ENCODE results near the gene CELSR3. TPM values are rescaled to one million over a fixed set of nuclear protein-coding genes. Genes with fewer than 3 reads are reported as not detected.

Gene CELSR3
- total RNA-seq, 1 donor = 0.81 TPM

DNA sequence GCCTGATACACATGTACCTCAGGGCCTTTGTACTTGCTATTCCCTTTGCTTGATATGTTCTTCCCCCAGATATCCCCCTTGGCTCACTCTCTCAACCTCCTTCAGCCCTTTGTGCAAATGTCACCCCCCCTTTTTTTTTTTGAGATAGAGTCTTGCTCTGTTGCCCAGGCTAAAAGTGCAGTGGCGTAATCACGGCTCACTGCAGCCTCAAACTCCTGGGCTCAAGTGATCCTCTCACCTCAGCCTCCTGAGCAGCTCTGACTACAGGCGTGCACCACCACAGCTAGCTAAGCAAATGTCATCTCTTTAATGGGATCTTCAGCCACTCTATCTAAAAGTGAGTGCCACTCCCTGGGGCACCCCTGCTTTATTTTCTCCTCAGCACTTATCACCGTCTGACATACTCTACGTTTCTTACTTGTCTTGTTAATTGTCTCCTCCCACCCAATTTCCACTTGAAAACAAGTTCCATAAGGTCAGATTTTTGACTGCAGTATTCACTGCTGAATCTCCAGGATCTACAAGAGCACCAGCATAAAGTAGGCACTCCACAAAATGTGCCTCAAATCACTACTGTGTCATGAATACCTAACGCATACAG is 39.7 kb upstream of the CELSR3 start:
- TF ChIP-seq, protein P1, sequence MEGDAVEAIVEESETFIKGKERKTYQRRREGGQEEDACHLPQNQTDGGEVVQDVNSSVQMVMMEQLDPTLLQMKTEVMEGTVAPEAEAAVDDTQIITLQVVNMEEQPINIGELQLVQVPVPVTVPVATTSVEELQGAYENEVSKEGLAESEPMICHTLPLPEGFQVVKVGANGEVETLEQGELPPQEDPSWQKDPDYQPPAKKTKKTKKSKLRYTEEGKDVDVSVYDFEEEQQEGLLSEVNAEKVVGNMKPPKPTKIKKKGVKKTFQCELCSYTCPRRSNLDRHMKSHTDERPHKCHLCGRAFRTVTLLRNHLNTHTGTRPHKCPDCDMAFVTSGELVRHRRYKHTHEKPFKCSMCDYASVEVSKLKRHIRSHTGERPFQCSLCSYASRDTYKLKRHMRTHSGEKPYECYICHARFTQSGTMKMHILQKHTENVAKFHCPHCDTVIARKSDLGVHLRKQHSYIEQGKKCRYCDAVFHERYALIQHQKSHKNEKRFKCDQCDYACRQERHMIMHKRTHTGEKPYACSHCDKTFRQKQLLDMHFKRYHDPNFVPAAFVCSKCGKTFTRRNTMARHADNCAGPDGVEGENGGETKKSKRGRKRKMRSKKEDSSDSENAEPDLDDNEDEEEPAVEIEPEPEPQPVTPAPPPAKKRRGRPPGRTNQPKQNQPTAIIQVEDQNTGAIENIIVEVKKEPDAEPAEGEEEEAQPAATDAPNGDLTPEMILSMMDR (IDR thresholded peaks at IDR 0.05; ENCODE audit: insufficient read depth, low read length) = no peak
- DNase-seq (ENCODE audit: low read depth) = no peak
- no peak overlapping the region for H3K4me3 ChIP-seq (ENCODE audit: low read depth, low read length)

DNA sequence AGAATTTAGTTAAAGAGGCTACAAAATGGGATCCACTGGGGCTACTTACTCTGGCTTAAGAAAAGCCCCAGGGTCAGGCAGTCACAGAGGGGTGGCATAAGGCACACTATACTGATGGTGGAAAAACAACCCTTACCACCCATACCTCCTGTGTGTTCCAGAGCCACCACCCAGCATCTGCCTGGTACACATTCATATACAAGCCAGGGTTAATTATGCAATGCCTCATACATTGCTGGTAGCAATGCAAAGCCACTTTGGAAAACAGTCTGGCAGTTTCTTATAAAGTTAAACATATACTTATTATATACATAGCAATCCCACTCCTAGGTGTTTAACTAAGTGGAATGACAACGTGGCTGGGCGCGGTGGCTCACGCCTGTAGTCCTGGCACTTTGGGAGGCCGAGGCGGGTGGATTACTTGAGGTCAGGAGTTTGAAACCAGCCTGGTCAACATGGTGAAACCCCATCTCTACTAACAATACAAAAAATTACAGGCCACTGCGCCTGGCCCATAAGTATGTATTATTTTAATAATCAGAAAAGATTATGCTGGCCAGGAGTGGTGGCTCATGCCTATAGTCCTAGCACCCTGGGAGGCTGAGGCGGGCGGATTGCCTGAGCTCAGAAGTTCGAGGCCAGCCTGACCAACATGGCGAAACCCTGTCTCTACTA is 38.2 kb upstream of the CELSR3 start:
- TF ChIP-seq, protein P1 (IDR thresholded peaks at IDR 0.05; ENCODE audit: insufficient read depth, low read length) = no peak
- DNase-seq (ENCODE audit: low read depth) = no peak
- no peak overlapping the region for H3K4me3 ChIP-seq (ENCODE audit: low read depth, low read length)

DNA sequence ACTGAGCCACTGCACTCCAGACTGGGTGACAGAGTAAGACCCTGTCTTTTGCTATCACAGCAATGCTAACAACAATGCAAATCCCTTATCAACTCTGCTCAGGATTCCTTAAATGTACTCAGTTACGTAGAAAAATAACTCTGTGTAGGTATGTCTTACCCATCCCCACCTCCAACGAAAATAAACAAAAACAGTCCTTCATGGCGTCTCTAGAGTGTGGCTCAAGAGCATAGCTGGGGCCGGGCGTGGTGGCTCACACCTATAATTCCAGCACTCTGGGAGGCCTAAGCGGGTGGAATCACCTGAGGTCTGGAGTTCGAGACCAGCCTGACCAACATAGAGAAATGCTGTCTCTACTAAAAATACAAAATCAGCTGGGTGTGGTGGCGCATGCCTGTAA is 36.2 kb upstream of the CELSR3 start:
- DNase-seq (ENCODE audit: low read depth) = no peak
- TF ChIP-seq, protein P1 (IDR thresholded peaks at IDR 0.05; ENCODE audit: insufficient read depth, low read length) = no peak
- no peak overlapping the region for H3K4me3 ChIP-seq (ENCODE audit: low read depth, low read length)

DNA sequence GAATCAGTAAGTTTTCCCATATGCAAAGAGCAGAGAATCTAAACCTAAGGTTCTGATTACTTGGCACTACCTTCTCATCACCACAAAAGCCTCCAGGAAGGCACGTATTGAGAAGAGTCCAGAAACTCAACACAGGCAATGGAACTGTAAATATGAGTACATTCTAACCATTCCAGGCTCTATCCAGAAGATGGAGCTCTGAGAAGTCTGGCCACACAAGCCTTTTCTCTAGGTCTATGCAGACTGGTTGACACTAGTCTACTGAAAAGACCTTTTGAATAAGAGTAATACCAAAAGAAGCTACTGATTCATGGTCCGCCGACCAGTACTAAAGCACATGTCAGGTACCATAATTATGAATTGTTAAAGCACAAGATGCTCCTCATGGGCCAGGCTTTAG is 35.3 kb upstream of the CELSR3 start:
- no peak for DNase-seq (ENCODE audit: low read depth)
- H3K4me3 ChIP-seq (ENCODE audit: low read depth, low read length) = no peak overlapping the region

DNA sequence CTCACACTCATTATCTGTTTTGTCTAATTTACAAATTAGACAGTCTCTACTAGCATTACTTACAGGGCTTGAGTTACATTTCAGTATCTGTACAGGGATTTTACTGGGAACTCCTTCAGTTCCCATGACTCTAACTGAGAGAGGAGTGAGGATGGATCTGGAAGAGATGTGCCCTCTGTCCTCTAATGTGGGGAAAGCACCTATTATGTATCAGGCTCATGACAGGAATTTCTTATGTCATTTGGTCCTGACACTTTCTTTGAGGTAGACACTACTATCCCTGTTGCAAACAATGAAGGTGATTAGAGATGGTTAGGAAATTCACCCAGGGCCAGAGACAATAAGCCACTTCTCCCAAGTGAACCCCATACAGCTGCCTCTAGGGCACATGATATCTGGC is 33.9 kb upstream of the CELSR3 start:
- no peak for DNase-seq (ENCODE audit: low read depth)
- no peak overlapping the region for H3K4me3 ChIP-seq (ENCODE audit: low read depth, low read length)
- TF ChIP-seq, protein P1 (IDR thresholded peaks at IDR 0.05; ENCODE audit: insufficient read depth, low read length) = no peak

More for the DNA sequence above, 35.3 kb upstream of the CELSR3 start:
- TF ChIP-seq, protein P1 (IDR thresholded peaks at IDR 0.05; ENCODE audit: insufficient read depth, low read length) = no peak

DNA sequence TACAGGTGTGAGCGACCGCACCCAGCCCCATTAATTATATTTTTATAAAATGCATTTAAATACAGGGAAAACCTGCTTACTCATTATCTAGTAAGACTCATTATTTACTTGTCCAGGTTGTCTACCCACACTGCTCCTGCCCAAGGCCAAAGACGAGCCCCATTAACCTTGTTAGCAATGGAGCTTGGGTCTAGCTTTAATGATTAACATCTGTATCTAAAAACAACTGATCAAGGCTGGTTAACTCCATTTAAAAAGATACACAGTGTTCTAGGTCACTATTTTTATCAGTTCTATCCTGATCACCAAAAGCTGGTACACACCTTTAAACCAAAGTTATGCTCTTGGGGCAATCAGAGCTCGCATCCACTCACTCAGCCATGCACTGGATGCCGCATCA is 33.5 kb upstream of the CELSR3 start:
- TF ChIP-seq, protein P1 (IDR thresholded peaks at IDR 0.05; ENCODE audit: insufficient read depth, low read length) = no peak
- H3K4me3 ChIP-seq (ENCODE audit: low read depth, low read length) = no peak overlapping the region
- no peak for DNase-seq (ENCODE audit: low read depth)
